SU-DHL-6 (cell line): Measurements from ENCODE around the gene CASS4.

Experiments used
- H2AFZ ChIP-seq: fragments of 200-600 bp; sonication (generic); 2 replicates; pipeline ENCODE4 v1.6.1; 2014; ENCODE audit warnings: low read depth, mild to moderate bottlenecking, moderate library complexity, mixed read lengths, antibody characterized with exemption, low read length; ENCODE audit not compliant: severe bottlenecking
- H3F3A ChIP-seq: fragments of 200-600 bp; shearing (Covaris generic); 2 replicates; pipeline ENCODE4 v1.6.0; 2016; ENCODE audit warnings: antibody characterized with exemption, mild to moderate bottlenecking; ENCODE audit not compliant: insufficient read depth
- H3K27ac ChIP-seq: fragments of 200-600 bp; sonication (generic); 2 replicates; pipeline ENCODE4 v1.5.1; 2016; ENCODE audit warnings: low read depth, mild to moderate bottlenecking, low read length, moderate library complexity, mixed read lengths
- H3K27me3 ChIP-seq: fragments of 200-600 bp; sonication (generic), shearing (Covaris generic); 2 replicates; pipeline ENCODE4 v1.6.0; 2014; ENCODE audit warnings: mild to moderate bottlenecking, low read length
- H3K36me3 ChIP-seq: fragments of 200-600 bp; sonication (generic); 2 replicates; pipeline ENCODE4 v1.6.1; 2014; ENCODE audit warnings: mild to moderate bottlenecking, low read length, mixed read lengths
- H3K4me2 ChIP-seq: fragments of 300-600, 200-600 bp; shearing (Covaris generic), sonication (generic); 2 replicates; pipeline ENCODE4 v1.6.0; 2014; ENCODE audit warnings: low read length, low read depth, mild to moderate bottlenecking; ENCODE audit not compliant: poor library complexity, severe bottlenecking
- H3K4me3 ChIP-seq: fragments of 200-600 bp; sonication (generic); 2 replicates; pipeline ENCODE4 v1.5.1; 2014; ENCODE audit warnings: antibody characterized with exemption, low read length, mild to moderate bottlenecking, mixed read lengths; ENCODE audit not compliant: insufficient read depth, poor library complexity, severe bottlenecking
- H3K79me2 ChIP-seq: fragments of 200-600 bp; sonication (generic); 2 replicates; pipeline ENCODE4 v1.6.1; 2014; ENCODE audit warnings: mild to moderate bottlenecking, low read length, moderate library complexity; ENCODE audit not compliant: insufficient read depth
- H3K9ac ChIP-seq: fragments of 200-600 bp; sonication (generic); 2 replicates; pipeline ENCODE4 v1.7.0; 2014; ENCODE audit warnings: mild to moderate bottlenecking, low read length
- H3K9me2 ChIP-seq: fragments of 200-600 bp; sonication (generic); replicated peaks from 2 replicates; pipeline ENCODE4 v1.6.1; 2014; ENCODE audit warnings: low read length; ENCODE audit not compliant: insufficient read depth
- H3K9me3 ChIP-seq: fragments of 200-600 bp; sonication (generic); 2 replicates; pipeline ENCODE4 v1.6.1; 2014; ENCODE audit warnings: low read length, mixed read lengths; ENCODE audit not compliant: insufficient read depth
- H4K20me1 ChIP-seq: fragments of 200-600 bp; sonication (generic); 2 replicates; pipeline ENCODE4 v1.6.1; 2014; ENCODE audit warnings: low read depth, mild to moderate bottlenecking, antibody characterized with exemption, low read length, moderate library complexity, mixed read lengths
- CTCF ChIP-seq: fragments of 200-600 bp; sonication (generic); IDR thresholded peaks from one replicate; pipeline ENCODE4 v1.5.1; 2017; ENCODE audit warnings: antibody characterized with exemption, mild to moderate bottlenecking, low read length, moderate library complexity; ENCODE audit not compliant: insufficient read depth, poor library complexity, severe bottlenecking
- EZH2phosphoT487 ChIP-seq: fragments of 200-600 bp; sonication (generic), shearing (Covaris generic); conservative IDR thresholded peaks from 2 replicates; pipeline ENCODE4 v1.6.1; 2018; ENCODE audit warnings: mild to moderate bottlenecking, antibody characterized with exemption, low read length, moderate library complexity, mixed read lengths

CASS4 gene

GRCh38 chr20:56378386-56378785 is 33.7 kb upstream of the CASS4 start:
- TF ChIP-seq CTCF (no peak), EZH2phosphoT487 (no peak)
- no peaks in the 10 kb centered on the region for H3K27me3 ChIP-seq
- no peaks in the 10 kb centered on the region for H3K9me3 ChIP-seq
- no peaks in the 10 kb centered on the region for H3K9me2 ChIP-seq
- H3K4me3 ChIP-seq = no peak overlapping the region
- H3K36me3 ChIP-seq = peaks cover 58% of the 10 kb centered on the region
- peaks cover 67% of the 10 kb centered on the region for H3K79me2 ChIP-seq
- H2AFZ ChIP-seq = no peak overlapping the region
- H3K9ac ChIP-seq = no peak overlapping the region
- H3K27ac ChIP-seq = no peak overlapping the region
- H3F3A ChIP-seq = no peaks in the 10 kb centered on the region
- peaks cover 18% of the 10 kb centered on the region for H4K20me1 ChIP-seq
- H3K4me2 ChIP-seq = no peak overlapping the region

GRCh38 chr20:56380375-56380774 is 31.7 kb upstream of the CASS4 start:
- H3K27ac ChIP-seq = no peak overlapping the region
- no peak overlapping the region for H3K9ac ChIP-seq
- H3K9me3 ChIP-seq = no peaks in the 10 kb centered on the region
- H3K79me2 ChIP-seq = peaks cover 82% of the 10 kb centered on the region
- no peaks in the 10 kb centered on the region for H3K9me2 ChIP-seq
- peaks cover 69% of the 10 kb centered on the region for H3K36me3 ChIP-seq
- H3K4me3 ChIP-seq = no peak overlapping the region
- H3K27me3 ChIP-seq = no peaks in the 10 kb centered on the region
- H4K20me1 ChIP-seq = peaks cover 25% of the 10 kb centered on the region
- TF ChIP-seq CTCF (no peak), EZH2phosphoT487 (no peak)
- no peak overlapping the region for H2AFZ ChIP-seq
- H3K4me2 ChIP-seq = no peak overlapping the region
- H3F3A ChIP-seq = no peaks in the 10 kb centered on the region

GRCh38 chr20:56381501-56381900 is 30.6 kb upstream of the CASS4 start:
- no peak overlapping the region for H2AFZ ChIP-seq
- TF ChIP-seq EZH2phosphoT487 (no peak), CTCF (no peak)
- peaks cover 19% of the 10 kb centered on the region; the same call in 1 of the 2 replicates for H4K20me1 ChIP-seq
- peaks cover 66% of the 10 kb centered on the region for H3K36me3 ChIP-seq
- no peaks in the 10 kb centered on the region for H3K27me3 ChIP-seq
- H3K4me3 ChIP-seq = no peak overlapping the region
- no peak overlapping the region for H3K4me2 ChIP-seq
- no peak overlapping the region for H3K27ac ChIP-seq
- H3K9me3 ChIP-seq = no peaks in the 10 kb centered on the region
- H3K79me2 ChIP-seq = peaks cover 81% of the 10 kb centered on the region
- H3F3A ChIP-seq = no peaks in the 10 kb centered on the region
- H3K9ac ChIP-seq = no peak overlapping the region
- no peaks in the 10 kb centered on the region for H3K9me2 ChIP-seq
